ENCODE data around the gene HEPN1. TPM values are rescaled to one million over a fixed set of nuclear protein-coding genes. Genes with fewer than 3 reads are reported as not detected.

The HEPN1 gene
- total and polyA plus RNA-seq, 2 donors (not counting 3 experiments of a cell fraction or from before 2014, with no cell fraction given), result not detected

DNA sequence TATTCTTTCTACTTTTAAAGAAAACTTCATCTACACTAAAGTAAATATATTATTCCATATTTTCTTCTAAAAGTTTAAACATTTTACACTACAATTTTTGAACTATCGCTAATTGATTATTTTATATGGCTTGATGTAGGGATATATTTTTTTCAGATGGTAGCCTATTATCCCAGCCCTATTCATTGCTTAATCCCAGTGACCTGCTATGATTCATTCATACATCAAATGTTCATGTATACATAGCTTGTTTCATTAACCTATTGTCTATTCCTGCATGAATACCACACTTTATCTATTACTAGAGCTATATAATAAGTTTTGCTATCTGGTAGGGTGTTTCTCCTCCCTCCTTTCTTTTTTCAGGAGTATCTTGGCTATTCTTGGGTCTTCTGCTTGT lies 16.4 kb upstream of the HEPN1 start:
- BruUV-seq (replicated peaks), result no TSS peak
- CTCF ChIA-PET, result interaction anchor here (0.6 to 1.4 kb wide), 4 partner anchors 14 to 452 kb away, joined by 3 to 4 read pairs (median 4); partner anchors contain the start of gene CCDC15

More for the DNA sequence above, 16.4 kb upstream of the HEPN1 start:
- no peak for FAIRE-seq
- no peak for DNase-seq (ENCODE audit: low read depth, low spot score)
- H3K9ac ChIP-seq (replicated peaks; ENCODE audit: extremely low read depth, insufficient read depth, low read length), result no peak overlapping the region
- intact Hi-C loops (cut with micrococcal nuclease), result no loop called here
- TF ChIP-seq POLR2AphosphoS5 (IDR thresholded peaks at IDR 0.05; ENCODE audit: insufficient read depth, low read depth, low read length) (no peak), MYC (IDR thresholded peaks at IDR 0.05; ENCODE audit: low read depth, low read length) (no peak), FOS (IDR thresholded peaks at IDR 0.05; ENCODE audit: borderline replicate concordance, insufficient read depth, low read length) (peak; percentile 44)
- TF ChIP-seq, protein P1, sequence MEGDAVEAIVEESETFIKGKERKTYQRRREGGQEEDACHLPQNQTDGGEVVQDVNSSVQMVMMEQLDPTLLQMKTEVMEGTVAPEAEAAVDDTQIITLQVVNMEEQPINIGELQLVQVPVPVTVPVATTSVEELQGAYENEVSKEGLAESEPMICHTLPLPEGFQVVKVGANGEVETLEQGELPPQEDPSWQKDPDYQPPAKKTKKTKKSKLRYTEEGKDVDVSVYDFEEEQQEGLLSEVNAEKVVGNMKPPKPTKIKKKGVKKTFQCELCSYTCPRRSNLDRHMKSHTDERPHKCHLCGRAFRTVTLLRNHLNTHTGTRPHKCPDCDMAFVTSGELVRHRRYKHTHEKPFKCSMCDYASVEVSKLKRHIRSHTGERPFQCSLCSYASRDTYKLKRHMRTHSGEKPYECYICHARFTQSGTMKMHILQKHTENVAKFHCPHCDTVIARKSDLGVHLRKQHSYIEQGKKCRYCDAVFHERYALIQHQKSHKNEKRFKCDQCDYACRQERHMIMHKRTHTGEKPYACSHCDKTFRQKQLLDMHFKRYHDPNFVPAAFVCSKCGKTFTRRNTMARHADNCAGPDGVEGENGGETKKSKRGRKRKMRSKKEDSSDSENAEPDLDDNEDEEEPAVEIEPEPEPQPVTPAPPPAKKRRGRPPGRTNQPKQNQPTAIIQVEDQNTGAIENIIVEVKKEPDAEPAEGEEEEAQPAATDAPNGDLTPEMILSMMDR (IDR thresholded peaks at IDR 0.05; ENCODE audit: extremely low read depth in 1 of 2, insufficient read depth in 1 of 2, low read depth in 1 of 2, low read length in 2 of 2), result no peak
- no peak overlapping the region for H3K27ac ChIP-seq (ENCODE audit: insufficient read depth, low read depth, low read length)
- no peaks in the 10 kb centered on the region for H4K20me1 ChIP-seq (replicated peaks; ENCODE audit: control insufficient read depth, extremely low read depth, insufficient read depth, low read length)
- H3K4me1 ChIP-seq (ENCODE audit: control insufficient read depth, extremely low read depth, insufficient read depth, low read length), result peaks cover 47% of the 10 kb centered on the region
- no peak overlapping the region for H2AFZ ChIP-seq (ENCODE audit: low read depth, low read length)
- no peak overlapping the region for H3K4me2 ChIP-seq (ENCODE audit: insufficient read depth, low read length)
- no peaks in the 10 kb centered on the region for H3K36me3 ChIP-seq (ENCODE audit: control insufficient read depth in 2 of 2, extremely low read depth in 1 of 2, insufficient read depth in 2 of 2, low read length in 2 of 2)
- no peaks in the 10 kb centered on the region for H3K9me3 ChIP-seq (replicated peaks; ENCODE audit: control insufficient read depth, insufficient read depth, low read length)
- dilution Hi-C loops (cut with MboI; ENCODE audit: extremely low pct_ligation_motif_present, low sequenced_read_pairs), result no loop called here
- no peak overlapping the region for H3K4me3 ChIP-seq (replicated peaks in 1 of 3; ENCODE audit: insufficient read depth in 1 of 3, low read depth in 1 of 3, low read length in 3 of 3)
- POLR2A ChIA-PET, result no interaction called here
- no peaks in the 10 kb centered on the region for H3K27me3 ChIP-seq (ENCODE audit: control insufficient read depth in 2 of 2, insufficient read depth in 2 of 2, low read length in 2 of 2)
- H3K79me2 ChIP-seq (ENCODE audit: control insufficient read depth, insufficient read depth, low read length), result peaks cover 8% of the 10 kb centered on the region
- H3K9me1 ChIP-seq (replicated peaks; ENCODE audit: control insufficient read depth, extremely low read depth, insufficient read depth, low read length), result no peaks in the 10 kb centered on the region

Measured in endothelial cell of umbilical vein (primary cell).